GM19043 (cell line): Measurements from ENCODE around the gene MTHFD1L.

Source experiments
- ATAC-seq: cut with Tn5 transposase; IDR thresholded peaks from one replicate; pipeline ENCODE4 v1.9.1; 2021; ENCODE audit warnings: low read depth; ENCODE audit not compliant: unreplicated experiment

MTHFD1L gene

DNA sequence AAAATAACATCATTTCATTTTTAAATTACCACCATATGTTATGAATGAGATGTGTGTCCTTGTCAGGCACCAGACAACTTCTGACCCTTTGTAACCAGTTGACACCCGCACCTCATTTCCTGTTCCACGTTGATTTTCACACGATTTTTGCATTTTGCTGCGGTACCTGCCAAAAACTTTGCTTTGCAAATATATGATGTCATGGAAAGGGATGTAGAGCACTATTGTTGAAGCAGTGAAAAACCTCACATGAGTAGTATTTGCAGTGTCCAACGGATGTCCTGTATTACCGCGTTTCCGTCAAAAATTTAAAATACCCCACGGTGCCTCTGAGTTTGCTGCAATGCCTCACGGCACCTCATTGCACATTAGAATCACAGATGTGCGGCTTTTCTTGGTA is 115.6 kb downstream of the MTHFD1L start:
- ATAC-seq, result peak; percentile 84

DNA sequence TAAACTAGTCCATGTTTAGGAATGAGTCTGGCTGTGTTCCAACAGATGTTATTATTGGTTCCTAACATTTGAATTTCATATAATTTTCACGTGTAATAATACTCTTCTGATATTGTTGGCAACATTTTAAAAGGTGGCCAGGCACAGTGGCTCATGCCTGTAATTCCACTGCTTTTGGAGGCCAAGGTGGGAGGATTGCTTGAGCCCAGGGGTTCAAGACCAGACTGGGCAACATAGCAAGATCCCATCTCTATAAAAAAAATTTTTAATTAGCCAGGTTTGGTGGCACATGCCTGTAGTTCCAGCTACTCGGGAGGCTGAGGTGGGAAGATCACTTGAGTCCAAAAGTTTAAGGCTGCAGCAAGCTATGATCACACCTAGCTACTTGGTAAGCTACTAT is 116.2 kb downstream of the MTHFD1L start:
- no peak for ATAC-seq

DNA sequence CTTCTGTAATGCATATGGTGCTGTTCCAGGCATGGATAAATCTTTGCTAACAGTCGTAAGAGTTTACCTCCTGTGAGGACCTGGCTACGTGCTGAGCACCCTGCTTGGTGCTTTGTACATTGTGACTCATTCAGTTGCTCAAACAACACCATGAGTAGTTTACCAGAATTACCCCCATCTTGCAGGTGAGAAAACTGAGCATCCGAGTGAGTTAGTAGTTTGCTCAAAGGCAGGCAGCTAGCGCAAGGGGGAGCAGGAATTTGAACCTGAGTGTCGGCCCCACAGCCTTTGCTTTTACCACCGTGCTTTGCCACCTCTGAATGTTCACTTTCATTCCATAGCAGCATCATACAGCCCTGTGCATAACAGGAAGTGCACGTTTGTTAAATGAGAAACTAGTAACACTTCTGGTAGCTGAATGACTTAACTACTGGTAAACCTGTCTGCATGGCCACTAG is 121.9 kb downstream of the MTHFD1L start:
- ATAC-seq, result no peak

DNA sequence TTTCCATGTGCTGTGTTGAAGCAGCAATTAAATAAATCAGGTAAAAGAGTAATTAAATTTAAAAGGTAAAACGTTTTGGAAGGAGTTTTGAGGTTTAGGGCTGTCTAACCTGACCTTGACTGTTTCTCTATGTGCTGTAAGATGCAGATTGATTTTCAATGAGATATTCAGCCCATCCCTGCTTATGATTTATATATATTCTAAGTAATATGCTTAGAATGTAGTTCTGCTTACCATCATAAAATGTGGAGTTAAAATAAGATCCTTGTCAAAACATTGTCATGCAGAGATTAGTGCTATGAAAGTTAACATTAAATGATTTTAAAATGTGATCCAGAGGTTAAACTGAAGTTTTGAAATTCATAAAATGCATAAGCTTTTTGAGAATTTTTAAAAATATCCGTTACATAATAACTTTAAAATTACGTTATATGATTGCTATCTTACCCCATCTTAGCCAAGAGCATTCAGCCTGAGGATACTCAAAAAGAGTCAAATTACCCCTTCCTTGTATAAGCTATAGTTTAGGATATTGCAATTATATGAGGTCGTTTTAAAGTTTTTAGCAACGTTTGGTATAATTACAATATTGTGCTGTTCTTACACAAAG is 122.5 kb downstream of the MTHFD1L start:
- no peak for ATAC-seq

DNA sequence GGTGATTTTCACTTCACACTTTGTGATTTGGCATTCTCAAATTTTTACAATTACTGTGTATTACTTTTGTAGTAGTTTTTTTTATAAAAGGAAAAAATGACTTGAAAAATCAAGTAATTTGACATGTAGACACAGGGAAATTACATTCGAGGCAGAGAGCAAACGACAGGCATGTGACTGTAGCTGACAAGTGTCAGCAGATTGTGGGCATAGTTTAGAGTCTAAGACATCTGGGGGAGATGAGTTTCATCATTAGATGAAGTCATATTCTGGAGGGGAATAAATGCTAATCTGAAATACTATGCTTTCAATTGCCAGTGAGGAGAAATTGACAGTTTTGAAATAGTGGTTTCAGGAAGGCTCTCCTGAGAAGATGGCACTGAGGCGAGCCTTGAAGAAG is 126.0 kb downstream of the MTHFD1L start:
- ATAC-seq, result no peak

DNA sequence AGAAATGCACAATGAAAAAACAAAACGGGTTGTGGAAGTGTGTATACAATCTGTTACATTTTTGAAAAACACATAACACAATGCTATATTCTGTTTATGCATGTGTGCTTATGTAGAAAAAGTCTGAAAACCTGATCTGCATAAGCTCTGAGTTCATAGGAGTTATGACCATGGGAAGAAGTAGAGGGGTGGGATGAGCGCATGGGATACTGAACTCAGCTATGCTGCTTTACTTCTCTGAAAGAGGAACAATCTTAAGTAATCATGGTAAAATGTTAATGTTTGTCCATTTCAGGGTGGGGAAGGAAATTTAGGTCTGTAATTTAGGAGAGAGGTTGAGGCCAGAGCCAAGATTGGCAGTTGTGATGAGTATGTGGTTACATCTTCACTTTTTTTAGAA is 126.8 kb downstream of the MTHFD1L start:
- no peak for ATAC-seq

DNA sequence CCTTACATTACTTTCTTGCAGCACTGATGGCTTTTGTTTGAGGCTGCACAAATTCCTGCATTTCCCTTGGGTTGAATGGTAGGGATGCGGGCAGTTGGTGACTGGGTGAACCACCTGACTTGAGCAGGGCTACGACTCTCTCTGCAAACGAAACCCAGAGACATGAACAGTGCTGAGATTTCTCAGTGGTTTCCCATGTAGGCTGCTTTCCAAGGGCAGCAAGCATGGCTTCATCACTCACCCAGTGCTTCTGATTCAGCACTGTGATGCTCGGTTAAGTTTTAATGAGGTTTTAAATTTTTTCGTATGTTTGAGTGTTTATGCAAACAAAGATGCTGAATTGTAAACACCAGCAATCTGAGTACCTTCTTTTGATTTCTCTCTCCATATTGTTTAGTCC is 127.2 kb downstream of the MTHFD1L start:
- ATAC-seq, result no peak

DNA sequence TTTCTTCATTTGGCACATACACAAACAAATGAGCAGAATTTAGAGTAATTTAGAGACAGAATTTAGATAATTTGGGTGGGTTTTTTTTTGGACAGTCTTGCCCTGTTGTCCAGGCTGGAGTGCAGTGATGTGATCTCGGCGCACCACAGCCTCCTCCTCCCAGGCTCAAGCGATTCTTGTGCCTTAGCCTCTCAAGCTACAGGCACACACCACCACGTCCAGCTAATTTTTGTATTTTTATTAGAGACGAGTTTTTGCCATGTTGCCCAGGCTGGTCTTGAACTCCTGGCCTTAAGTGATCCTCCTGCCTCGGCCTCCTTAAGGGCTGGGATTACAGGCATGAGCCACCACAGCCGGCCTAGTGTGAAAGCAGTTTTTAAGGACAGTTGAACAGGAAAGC is 127.8 kb downstream of the MTHFD1L start:
- ATAC-seq, result no peak

DNA sequence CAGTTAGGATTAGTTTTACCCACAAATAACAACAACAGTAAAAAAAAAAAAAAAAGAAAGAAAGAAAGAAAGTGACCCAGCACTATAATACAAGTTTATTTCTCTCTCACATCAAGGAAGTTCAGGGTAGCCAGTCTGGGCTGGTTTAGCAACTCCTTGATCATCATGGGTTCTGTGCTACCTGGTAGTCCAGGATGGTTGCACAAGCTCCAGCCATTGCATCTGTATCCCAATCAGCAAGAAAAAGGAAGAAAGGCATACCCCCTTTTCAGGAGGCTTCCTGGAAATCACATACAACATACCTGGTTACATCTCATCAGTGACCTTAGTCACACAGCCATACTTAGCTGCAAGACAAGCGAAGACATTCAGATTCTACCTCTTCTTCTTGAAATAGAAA is 128.5 kb downstream of the MTHFD1L start:
- ATAC-seq, result no peak

DNA sequence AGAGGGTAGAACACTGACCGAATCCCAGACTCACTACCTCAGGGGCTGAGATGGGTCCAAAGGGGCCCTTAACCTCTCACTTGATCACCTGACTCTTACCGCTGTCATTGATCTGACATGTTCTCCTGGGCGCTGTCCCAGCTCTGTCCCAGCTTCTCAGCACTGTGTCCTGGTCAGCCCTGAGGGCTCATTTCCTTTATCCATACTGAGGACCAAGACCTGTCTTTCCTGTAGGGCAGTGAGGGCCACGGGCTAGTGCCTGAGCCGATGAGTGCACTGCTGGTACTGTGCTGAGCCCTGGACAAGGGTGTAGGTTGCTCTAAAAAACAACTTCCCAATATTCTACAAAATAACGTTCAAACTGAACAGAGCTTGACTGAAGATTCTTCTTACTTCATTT is 131.5 kb downstream of the MTHFD1L start:
- ATAC-seq, result no peak

DNA sequence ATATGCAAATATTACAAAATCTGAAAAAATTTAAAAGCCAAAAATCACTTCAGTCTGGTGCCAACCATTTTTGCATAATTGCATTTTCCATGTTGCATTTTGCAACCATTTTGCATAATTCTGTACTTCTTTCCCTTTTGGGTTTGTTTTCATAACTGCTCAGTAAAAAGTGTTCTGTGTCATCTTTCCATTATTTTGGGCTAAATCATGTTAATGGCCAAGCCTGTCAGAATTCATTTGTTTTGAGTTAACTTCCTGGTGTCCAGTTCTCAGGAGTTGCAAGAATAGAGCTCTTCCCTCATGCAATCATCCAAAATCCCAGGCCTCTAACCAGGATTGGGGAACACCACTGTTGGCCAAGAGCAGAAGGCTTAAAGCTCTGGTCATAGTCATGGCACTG is 133.6 kb downstream of the MTHFD1L start:
- no peak for ATAC-seq

DNA sequence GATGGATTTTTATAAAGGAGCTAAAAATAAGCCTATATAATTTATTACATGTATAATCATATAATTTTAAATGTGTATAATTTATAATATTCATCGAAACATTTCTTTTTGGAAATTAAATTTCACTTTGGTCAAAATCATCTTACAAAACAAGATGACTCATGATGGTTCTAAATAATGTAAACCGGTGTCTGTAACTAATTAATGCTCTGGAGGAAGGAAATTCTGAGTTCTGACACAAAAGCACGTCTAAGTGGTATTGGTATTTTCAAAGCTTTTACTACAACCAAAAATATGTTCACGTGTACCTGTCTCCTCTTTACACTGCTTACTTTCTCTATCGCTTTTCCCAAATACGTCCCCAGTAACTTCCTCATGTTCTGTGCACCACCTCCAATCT is 134.1 kb downstream of the MTHFD1L start:
- ATAC-seq, result no peak

DNA sequence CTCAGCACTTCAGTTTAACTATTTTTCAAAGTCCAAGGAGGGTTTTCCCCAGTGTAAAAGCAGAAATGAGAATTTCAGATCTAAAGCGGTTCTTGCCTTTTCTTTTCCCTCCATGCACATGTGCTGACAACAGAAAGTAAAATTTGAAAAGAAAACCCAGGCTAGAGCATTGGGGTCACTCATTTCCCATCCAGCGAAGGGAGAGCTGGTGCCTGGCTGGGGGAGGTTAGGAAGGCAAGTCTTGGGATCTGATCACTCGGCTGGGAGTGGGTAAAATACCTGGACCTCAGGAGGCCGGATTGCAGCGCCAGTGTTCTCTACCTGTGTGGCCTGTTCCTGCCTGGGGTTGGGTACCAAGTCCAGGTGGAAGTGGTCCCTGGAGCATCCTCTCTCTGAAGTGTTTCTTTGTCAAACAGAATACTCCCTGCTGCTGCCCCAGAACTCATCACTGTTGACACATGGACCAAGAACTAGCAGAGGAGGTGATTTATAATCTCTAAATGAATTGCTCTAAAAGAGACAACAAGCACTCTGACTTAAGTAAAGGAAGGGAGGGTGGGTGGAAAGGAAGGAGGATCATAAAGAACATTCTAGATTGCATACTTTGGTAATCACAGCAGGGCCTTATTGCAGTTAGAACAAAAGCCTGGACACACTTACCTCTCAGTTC is 136.0 kb downstream of the MTHFD1L start:
- ATAC-seq, result peak; percentile 84

DNA sequence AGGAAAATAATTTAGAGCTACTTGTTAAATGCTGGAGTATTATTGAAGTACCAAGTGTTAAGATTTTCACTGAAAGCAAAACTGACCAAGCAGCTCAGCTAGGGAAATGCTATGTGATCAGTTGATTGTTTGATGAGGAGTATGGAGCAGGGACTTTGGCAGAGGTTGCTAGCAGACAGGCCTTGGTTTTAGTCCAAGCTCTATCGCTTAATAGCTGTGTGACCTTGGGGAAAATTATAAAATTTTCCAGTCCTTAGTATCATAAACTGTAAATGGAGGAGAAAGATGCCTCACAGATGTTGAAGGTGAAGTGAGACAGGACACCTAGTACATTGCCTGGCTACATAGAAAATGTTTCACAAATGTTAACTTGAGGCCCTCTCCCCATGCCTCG is 136.6 kb downstream of the MTHFD1L start:
- no peak for ATAC-seq

DNA sequence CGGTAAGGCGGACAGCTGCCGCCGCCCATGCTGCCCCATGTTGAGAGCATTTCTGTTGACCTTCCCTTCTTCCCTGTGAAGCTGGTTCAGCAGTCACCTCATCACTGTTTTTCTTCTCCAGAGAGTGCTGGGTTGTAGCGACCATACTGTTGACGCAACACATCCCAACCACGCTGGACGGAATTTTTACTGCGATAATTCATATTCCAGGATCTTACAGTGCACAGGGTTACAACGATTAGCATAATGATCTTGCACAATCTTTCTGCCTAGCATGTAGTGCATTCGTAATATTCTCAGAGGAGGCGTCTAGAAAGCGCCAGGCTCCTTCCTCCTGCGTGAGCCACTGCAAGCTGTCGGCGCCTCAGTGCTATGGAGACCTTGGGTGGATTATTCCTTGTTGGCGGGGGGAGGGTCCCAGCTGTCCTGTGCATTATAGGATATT is 137.0 kb downstream of the MTHFD1L start:
- no peak for ATAC-seq

DNA sequence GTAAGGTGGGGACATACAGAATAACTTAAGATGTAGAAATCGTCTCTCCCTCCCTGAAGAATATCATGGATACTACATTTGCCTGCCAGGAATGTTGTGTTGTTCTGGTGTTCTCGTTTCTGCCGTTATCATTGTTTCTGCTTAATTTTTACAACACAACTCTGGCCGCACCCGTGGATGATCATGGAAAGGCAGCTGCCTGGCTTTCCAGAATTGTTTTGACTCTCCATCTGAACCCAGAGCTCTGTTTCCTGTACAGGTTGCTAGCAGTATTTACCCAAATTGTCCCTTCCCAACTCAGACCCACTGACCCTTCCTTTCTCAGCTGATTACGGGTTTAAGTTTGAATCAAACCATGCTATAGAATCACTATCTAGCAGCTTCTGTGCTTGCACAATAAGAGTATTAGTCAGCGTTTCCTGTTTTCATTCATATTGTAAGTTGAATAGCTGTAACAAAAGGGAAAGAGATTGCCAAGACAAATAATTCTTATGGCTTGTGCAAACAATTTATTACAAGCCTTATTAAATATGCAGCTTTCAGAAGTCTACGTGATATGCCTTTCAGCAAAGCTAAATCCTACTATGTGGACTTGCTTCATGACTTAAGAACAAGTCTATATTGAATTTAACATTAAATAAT is 139.0 kb downstream of the MTHFD1L start:
- no peak for ATAC-seq

DNA sequence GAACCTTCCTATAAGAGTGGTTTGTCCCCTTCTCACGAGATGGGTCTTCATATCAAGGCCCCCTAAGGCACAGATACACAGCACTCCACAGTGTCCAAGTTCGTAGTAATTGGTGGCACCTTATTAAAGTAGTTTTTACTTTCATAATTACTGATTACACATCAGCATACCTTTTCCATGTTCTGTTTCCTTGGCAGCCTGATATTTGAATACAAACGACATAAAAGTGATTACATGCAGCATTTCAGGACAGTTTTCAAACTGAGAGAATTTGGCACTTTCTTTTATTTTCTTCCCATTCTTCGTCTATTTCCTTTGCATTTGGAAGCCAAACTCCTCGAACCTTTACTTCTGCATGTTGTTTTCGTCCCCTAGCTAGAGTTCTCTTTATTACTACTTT is 139.7 kb downstream of the MTHFD1L start:
- ATAC-seq, result no peak

DNA sequence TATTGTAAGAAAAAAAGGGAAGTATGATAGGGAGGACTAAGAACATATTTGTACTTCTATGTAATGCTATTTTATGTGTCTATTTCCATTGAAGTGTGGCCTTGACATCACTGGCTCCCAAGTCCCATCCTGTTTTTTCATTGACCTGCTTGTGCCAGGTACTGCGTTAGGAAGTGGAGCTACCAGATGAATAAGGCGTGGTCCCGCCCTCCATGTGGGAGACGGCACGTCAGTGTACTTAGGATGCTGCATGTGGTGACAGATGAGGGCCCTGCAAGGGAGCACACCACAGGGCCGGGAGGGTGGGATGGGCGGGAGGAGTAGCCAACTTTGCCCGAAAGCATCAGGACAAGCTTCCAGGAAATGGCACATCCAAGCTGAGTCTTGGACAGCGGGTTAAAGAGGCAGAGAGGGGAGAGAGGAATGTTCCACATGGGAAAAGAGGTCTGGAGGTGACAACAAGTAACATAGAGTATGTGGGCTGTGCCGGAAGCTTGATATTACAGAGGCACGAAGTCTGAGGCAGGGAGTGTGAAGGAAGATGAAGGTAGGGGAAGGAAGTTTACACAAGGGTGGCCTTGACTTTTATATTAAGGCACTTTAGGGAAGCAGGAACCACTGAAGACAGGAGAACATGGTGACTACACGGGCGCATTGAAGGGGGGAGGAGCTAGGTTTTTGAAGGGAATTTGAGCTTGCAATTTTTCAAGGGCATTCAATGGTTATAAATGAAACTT is 140.6 kb downstream of the MTHFD1L start:
- no peak for ATAC-seq

DNA sequence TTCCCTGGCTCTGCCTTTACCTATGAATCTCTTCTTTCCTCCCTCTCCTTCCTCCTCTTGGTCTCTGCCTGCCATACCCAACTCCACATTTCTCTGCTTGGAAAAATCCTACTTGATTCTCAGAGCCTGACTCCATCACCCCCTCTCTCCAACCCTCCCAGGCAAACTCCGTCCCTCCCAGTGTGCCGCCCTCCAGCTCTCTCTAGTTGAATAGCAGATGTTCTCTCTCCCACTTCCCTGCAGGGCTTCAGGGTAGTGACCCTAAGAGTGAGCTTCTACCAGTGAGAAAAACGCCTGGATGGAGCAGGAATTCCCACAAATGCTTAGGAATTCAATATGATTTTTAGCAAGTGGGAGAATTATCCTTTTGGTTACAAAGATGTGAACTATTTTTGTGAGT is 141.6 kb downstream of the MTHFD1L start:
- no peak for ATAC-seq

DNA sequence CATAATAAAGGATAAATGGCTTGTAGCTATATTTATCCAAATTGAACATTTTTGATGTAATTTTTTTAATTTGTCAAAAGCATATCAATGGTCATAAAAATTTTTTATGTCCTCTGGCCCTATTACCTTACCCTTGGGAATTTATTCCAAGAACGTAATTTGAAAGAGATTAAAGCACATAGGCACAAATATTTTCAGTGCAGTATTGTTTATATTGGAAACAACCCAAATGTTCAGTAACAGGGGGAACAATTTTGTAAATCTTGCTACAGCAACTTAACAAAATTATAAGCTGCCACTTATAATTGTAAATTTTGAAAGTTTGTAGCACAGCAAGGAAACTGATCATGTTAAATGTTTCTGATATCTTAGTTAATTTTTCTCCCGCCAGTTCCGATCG is 142.4 kb downstream of the MTHFD1L start:
- ATAC-seq, result no peak

DNA sequence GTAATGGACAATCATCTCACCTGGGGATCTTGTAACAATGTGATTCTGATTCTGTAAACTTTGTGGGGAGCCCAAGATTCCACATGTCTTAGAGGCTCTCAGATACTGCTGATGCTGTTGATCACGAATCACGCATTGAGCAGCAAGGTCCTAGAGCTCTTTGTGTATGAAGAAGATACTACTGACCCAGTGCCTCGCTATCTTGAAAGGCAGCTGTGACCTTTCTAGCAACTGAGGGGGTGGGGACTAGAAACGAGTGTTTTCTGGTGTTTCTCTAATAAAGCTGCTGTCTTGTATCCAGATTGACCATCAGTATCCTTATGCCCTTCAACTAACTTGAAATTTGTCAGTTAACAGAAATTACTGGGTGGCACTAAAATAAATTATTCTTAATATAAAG is 142.9 kb downstream of the MTHFD1L start:
- no peak for ATAC-seq
